GM12878 (cell line): ENCODE data around the gene RPRML. TPM values are rescaled to one million over a fixed set of nuclear protein-coding genes. Genes with fewer than 3 reads are reported as not detected.
"Not testable (repeated sequence)": the region's sequence is repeated elsewhere in the genome, so short reads cannot be mapped to it uniquely, and the experiment has no call there.

ENCODE experiments used
- ATAC-seq: fragments of 200-7000 bp; cut with Tn5 transposase; 3 replicates; pipeline ENCODE4 v1.9.1; 2020; ENCODE audit warnings: mild to moderate bottlenecking, moderate library complexity
- BruUV-seq: library from RNA; stranded (reverse); fragments of 400-500 nt; replicated peaks from 2 replicates; lab custom pipeline; 2021; lab: Mats Ljungman, UMichigan
- CTCF ChIA-PET: fragments of 300-600 bp; sonication (Branson Sonifier 250); formaldehyde crosslinking; extraction: SDS; loops from one replicate; lab custom pipeline; 2021; ENCODE audit warnings: inconsistent platforms; lab: Yijun Ruan, JAX
- POLR2A ChIA-PET: fragments of 350-600 bp; formaldehyde crosslinking; extraction: SDS; loops from one replicate; lab custom pipeline; 2021; ENCODE audit warnings: inconsistent platforms; lab: Charles Lee
- RAD21 ChIA-PET: fragments of 300-600 bp; sonication (Branson Sonifier 250); formaldehyde crosslinking; loops from one replicate; lab custom pipeline; 2023; ENCODE audit warnings: antibody characterized with exemption; ENCODE audit not compliant: unreplicated experiment; lab: Charles Lee
- SMC1A ChIA-PET: fragments of 300-600 bp; sonication (Branson Sonifier 250); formaldehyde crosslinking; loops from one replicate; lab custom pipeline; 2023; ENCODE audit not compliant: unreplicated experiment, uncharacterized antibody; lab: Charles Lee
- DNase-seq: peaks from one replicate; pipeline ENCODE4 v3.0.0-alpha.2; 2011; ENCODE audit warnings: low read depth, low spot score
- FAIRE-seq: peaks from 3 replicates; lab custom pipeline; 2011; peaks lifted over from hg19 to GRCh38; lab: Jason Lieb, UNC
- H2AFZ ChIP-seq: 2 replicates; pipeline ENCODE4 v1.6.0; 2011; ENCODE audit warnings: low read depth, low read length, control low read depth; ENCODE audit not compliant: control insufficient read depth
- H3K27ac ChIP-seq: 2 replicates; pipeline ENCODE4 v1.5.1; 2011; ENCODE audit warnings: control low read depth; ENCODE audit not compliant: control insufficient read depth, insufficient read depth
- H3K27me3 ChIP-seq, 2 experiments: replicated peaks in 1 of 2; 2 replicates each; pipeline versions ENCODE4 v1.6.0 to v1.6.1; 2011; ENCODE audit warnings: low read length in 1 of 2; ENCODE audit not compliant: control insufficient read depth in 2 of 2, insufficient read depth in 2 of 2
- H3K36me3 ChIP-seq, 2 experiments: 2 replicates each; pipeline ENCODE4 v1.5.1; 2011; ENCODE audit warnings: low read length in 1 of 2; ENCODE audit not compliant: control insufficient read depth in 2 of 2, insufficient read depth in 2 of 2
- H3K4me1 ChIP-seq: 2 replicates; pipeline ENCODE4 v1.6.1; 2011; ENCODE audit warnings: mild to moderate bottlenecking, low read length, moderate library complexity, mixed read lengths; ENCODE audit not compliant: control insufficient read depth, insufficient read depth
- H3K4me2 ChIP-seq: 2 replicates; pipeline ENCODE4 v1.6.0; 2011; ENCODE audit warnings: control low read depth; ENCODE audit not compliant: control insufficient read depth, insufficient read depth
- H3K4me3 ChIP-seq: fragments of 200-600 bp; sonication (generic); 2 replicates; pipeline ENCODE4 v1.5.1; 2016
- H3K79me2 ChIP-seq: 2 replicates; pipeline ENCODE4 v1.6.0; 2011; ENCODE audit warnings: low read length; ENCODE audit not compliant: control insufficient read depth, insufficient read depth
- H3K9ac ChIP-seq: 2 replicates; pipeline ENCODE4 v1.8.0; 2011; ENCODE audit warnings: low read length, control low read depth, mixed read lengths; ENCODE audit not compliant: control insufficient read depth, insufficient read depth
- H3K9me3 ChIP-seq: replicated peaks from 3 replicates; pipeline ENCODE4 v1.5.1; 2011; ENCODE audit warnings: mild to moderate bottlenecking, low read length; ENCODE audit not compliant: control insufficient read depth, insufficient read depth
- H4K20me1 ChIP-seq: 2 replicates; pipeline ENCODE4 v1.6.0; 2011; ENCODE audit not compliant: control insufficient read depth, insufficient read depth
- CBX5 ChIP-seq: sonication (generic); IDR thresholded peaks from 2 replicates; pipeline ENCODE4 v1.6.1; 2016; ENCODE audit warnings: low read depth, moderate library complexity, mild to moderate bottlenecking, inconsistent platforms
- CHD4 ChIP-seq: fragments of 200-600 bp; sonication (generic); IDR thresholded peaks from 2 replicates; pipeline ENCODE4 v1.6.1; 2016; ENCODE audit warnings: mild to moderate bottlenecking
- LARP7 ChIP-seq: fragments of 450-650 bp; IDR thresholded peaks from 2 replicates; pipeline ENCODE4 v1.6.1; 2017; ENCODE audit warnings: mild to moderate bottlenecking
- NBN ChIP-seq: fragments of 450-650 bp; IDR thresholded peaks from 2 replicates; pipeline ENCODE4 v1.6.1; 2016
- PAX8 ChIP-seq: fragments of 450-650 bp; IDR thresholded peaks from 2 replicates; pipeline ENCODE4 v1.6.1; 2017; ENCODE audit warnings: mild to moderate bottlenecking, moderate library complexity
- RAD21 ChIP-seq: IDR thresholded peaks from 2 replicates; pipeline ENCODE4 v1.6.1; 2011; ENCODE audit warnings: mild to moderate bottlenecking, low read depth, low read length, moderate library complexity; ENCODE audit not compliant: insufficient read depth
- RFX5 ChIP-seq: IDR thresholded peaks from 2 replicates; pipeline ENCODE4 v1.6.1; 2011; ENCODE audit warnings: low read depth, low read length, improper control_type of control experiment
- RUNX3 ChIP-seq: IDR thresholded peaks from 2 replicates; pipeline ENCODE4 v1.6.1; 2012; ENCODE audit warnings: low read length, inconsistent platforms
- SP1 ChIP-seq: IDR thresholded peaks from one replicate; pipeline ENCODE4 v1.6.1; 2011; ENCODE audit warnings: low read depth, low read length
- SREBF2 ChIP-seq: IDR thresholded peaks from 2 replicates; pipeline ENCODE4 v1.6.1; 2012; ENCODE audit warnings: mild to moderate bottlenecking, low read length
- ZNF274 ChIP-seq: IDR thresholded peaks from one replicate; pipeline ENCODE4 v1.8.0; 2011; ENCODE audit not compliant: insufficient read length, insufficient read depth
- whole genome bisulfite sequencing: methylation state at CpG from one replicate; pipeline ENCODE4 v1.1.6; 2016; ENCODE audit warnings: low lambda C conversion rate; ENCODE audit not compliant: insufficient replicate concordance, insufficient coverage; ENCODE audit errors: missing lambda C conversion rate; 5-methylcytosine and 5-hydroxymethylcytosine counted together
- in situ Hi-C: fragments of 300-500 bp; cut with MboI; formaldehyde crosslinking; loops from 9 replicates; pipeline ENCODE4 v1.14.3; 2018; ENCODE audit warnings: mixed read lengths
- intact Hi-C: fragments of 100-400 bp; cut with micrococcal nuclease; formaldehyde crosslinking; loops from one replicate; pipeline ENCODE4 v1.14.2; 2022; ENCODE audit not compliant: unreplicated experiment
- polyA plus RNA-seq, 11 experiments: library from polyadenylated mRNA; depleted of rRNA in 4 of 11; unstranded in 6 of 11; stranded (reverse) in 5 of 11; fragments of >200 nt; fragmentation: Nextera tagmentation in 4 of 11; fragmentation: Illumina TruSeq in 1 of 11; extraction: Ambion mirVana in 4 of 11; extraction: Trizol in 1 of 11; gene quantifications; 1 replicate in 1 of 11; 2 replicates in 10 of 11; pipeline versions ENCODE4 v1.2.1 to v1.2.3, GENCODE V29; 2011 to 2016; ENCODE audit warnings: inconsistent platforms in 2 of 11, missing spikeins in 2 of 11, low read depth in 1 of 11
- total RNA-seq, 4 experiments: library from RNA; depleted of rRNA in 3 of 4; stranded (reverse); fragments of >200 nt in 3 of 4; fragmentation: Illumina TruSeq in 1 of 4; extraction: Trizol in 1 of 4; gene quantifications; 2 replicates each; pipeline versions ENCODE4 v1.2.1 to v1.2.3, GENCODE V29; 2013 to 2021

The RPRML gene
- total and polyA plus RNA-seq, 10 of the 15 experiments (the other 5 are each of a cell fraction or from before 2014, with no cell fraction given): not detected

DNA sequence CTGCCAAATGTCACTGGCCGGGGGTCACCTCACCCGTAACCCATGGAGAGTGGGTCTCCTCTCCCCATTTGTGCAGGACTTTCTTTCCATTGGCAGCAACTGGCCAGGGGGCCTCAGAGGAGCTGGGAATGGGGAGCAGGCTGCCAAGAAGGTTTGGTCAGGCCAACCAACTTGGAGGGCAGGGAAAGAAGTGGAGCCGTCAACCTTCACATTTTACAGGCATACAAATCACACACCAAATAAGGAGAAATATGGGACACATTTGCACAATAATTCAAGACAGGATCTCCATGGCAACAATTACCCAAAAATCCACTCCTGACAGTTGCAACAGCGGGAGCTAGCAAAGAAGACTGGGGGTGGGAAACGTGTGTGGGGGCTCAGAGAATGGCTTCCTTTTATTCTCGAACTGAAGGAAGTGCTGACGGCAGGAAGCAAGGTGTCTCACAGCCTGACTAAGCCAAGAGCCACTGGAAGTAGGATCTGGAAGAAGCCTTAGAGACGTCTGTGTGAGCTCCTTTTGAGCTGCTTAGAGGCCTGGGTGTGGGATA lies 20.9 kb downstream of the RPRML start:
- Histone ChIP-seq H3K9me3 (no peaks in the 10 kb centered on the region), H3K4me3 (no peak overlapping the region), H3K9ac (no peak overlapping the region), H2AFZ (no peak overlapping the region), H3K79me2 (no peaks in the 10 kb centered on the region), H3K36me3 (no peaks in the 10 kb centered on the region), H3K27ac (no peak overlapping the region), H4K20me1 (no peaks in the 10 kb centered on the region), H3K27me3 (no peaks in the 10 kb centered on the region), H3K4me2 (no peak overlapping the region), H3K4me1 (no peaks in the 10 kb centered on the region; the same call in 1 of the 2 replicates)
- ChIA-PET RAD21 (no interaction called here), POLR2A (no interaction called here), SMC1A (interaction anchor here (2.1 kb wide), 1 partner anchor 15 kb away, joined by 4 read pairs; no protein-coding TSS in a partner anchor), CTCF (no interaction called here)
- intact Hi-C loops: no loop called here
- DNase-seq: no peak
- TF ChIP-seq RAD21: no peak
- no peak for TF ChIP-seq ZNF274
- no peak for TF ChIP-seq SP1
- TF ChIP-seq RUNX3: no peak
- no peak for TF ChIP-seq SREBF2
- no peak for TF ChIP-seq CHD4
- TF ChIP-seq PAX8: no peak
- TF ChIP-seq NBN: no peak
- no peak for TF ChIP-seq CBX5
- no peak for TF ChIP-seq RFX5
- no peak for TF ChIP-seq LARP7
- in situ Hi-C loops: no loop called here
- no TSS peak for BruUV-seq
- 45% methylated on average over 8 of the region's 8 CpGs for WGBS
- ATAC-seq: no peak
- FAIRE-seq: no peak

DNA sequence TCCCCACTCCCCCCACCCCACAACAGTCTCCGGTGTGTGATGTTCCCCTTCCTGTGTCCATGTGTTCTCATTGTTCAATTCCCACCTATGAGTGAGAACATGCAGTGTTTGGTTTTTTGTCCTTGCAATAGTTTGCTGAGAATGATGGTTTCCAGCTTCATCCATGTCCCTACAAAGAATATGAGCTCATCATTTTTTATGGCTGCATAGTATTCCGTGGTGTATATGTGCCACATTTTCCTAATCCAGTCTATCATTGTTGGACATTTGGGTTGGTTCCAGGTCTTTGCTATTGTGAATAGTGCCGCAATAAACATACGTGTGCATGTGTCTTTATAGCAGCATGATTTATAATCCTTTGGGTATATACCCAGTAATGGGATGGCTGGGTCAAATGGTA lies 25.9 kb downstream of the RPRML start:
- BruUV-seq, FAIRE-seq, RAD21 ChIA-PET: not testable (repeated sequence)

More for the DNA sequence above, 25.9 kb downstream of the RPRML start:
- H3K4me1 ChIP-seq, POLR2A ChIA-PET, SMC1A ChIA-PET, H3K4me2 ChIP-seq, DNase-seq, ATAC-seq, H4K20me1 ChIP-seq, H3K79me2 ChIP-seq, in situ Hi-C loops, H2AFZ ChIP-seq, CTCF ChIA-PET, H3K9me3 ChIP-seq, H3K27me3 ChIP-seq, H3K27ac ChIP-seq, H3K36me3 ChIP-seq, H3K9ac ChIP-seq, H3K4me3 ChIP-seq, intact Hi-C loops: not testable (repeated sequence)
- 58% methylated on average over 3 of the region's 4 CpGs for WGBS
